Erythroblast (primary cell): ENCODE measurements around the gene EEF1AKMT3.

Experiments
- DNase-seq, 2 experiments: peaks; one replicate each; lab custom pipeline; 2025; lab: John Stamatoyannopoulos, UW
- GATA1 ChIP-seq: IDR thresholded peaks from 2 replicates; pipeline ENCODE4 v1.6.1; 2011; ENCODE audit warnings: low read depth, mild to moderate bottlenecking, control low read depth, low read length, moderate library complexity
- POLR2A ChIP-seq: IDR thresholded peaks from 2 replicates; pipeline ENCODE4 v1.6.1; 2011; ENCODE audit warnings: mild to moderate bottlenecking, low read length

The EEF1AKMT3 gene

DNA sequence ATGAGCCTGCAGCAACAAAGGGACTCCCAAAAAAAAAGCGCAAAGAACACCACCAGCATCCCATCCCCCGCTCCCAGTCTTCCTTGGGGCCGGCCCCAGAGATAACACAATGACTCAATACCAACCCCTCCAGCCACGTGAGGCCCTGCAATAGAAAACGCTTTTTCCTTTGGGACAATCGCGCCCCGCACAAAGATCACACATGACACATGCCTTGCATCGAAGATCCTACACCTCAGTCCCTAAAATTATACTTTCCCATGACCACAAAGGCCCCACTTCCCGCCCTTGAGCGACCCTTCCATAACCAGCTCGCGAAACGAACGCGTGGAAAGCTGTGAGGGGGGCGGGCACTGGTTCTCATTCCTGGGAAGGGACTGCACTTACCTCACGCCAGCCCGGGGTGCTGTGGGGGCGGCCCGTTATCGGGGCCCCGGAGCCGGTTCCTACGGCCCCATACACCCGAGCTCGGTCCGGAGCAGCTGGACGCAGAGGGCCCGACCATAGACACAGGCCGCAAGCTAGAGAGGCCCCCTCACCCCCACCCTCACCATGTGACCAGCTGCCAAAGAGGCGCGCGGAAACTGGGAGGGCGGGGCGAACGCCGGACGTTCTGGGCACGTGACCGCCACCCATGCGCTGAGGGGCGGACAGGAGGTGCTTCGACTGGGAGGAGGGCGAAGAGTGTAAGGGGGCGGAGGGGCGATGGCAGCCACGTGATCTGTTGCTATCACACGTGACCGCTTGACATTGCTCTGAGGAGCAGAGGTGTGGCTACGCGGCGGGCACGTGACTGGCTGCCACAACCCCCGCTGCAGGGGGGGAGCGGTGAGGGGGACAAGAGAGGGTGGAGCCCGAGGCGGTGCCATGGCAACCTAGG, 20.4 kb upstream of the EEF1AKMT3 start, which contains the start of gene CDK4:
TSS of gene CDK4 (minus strand) at position 523 of the 880 bp plus-strand sequence. CDS start 593 bp downstream, outside the sequence.
- peak; percentile 100 for DNase-seq
- no peak for TF ChIP-seq GATA1
- peak; percentile 88 for TF ChIP-seq POLR2A

DNA sequence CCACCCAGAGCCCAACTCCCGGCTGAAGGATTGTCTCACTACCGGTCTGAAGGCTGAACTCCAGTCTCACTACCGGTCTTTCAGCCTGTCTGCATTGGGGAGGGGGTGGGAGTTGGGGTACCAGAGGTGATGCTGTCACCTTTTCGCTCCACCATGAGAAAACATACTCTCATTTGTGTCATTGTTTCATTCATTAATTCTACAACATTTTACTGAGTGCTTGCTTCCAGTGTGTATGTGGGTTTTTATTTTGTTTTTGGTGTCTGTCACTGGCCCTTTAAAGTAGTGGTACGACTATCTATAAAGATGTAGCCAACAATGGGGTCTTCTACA, 19.8 kb upstream of the EEF1AKMT3 start:
- no peak for DNase-seq
- peak; percentile 29 for TF ChIP-seq POLR2A
- no peak for TF ChIP-seq GATA1

DNA sequence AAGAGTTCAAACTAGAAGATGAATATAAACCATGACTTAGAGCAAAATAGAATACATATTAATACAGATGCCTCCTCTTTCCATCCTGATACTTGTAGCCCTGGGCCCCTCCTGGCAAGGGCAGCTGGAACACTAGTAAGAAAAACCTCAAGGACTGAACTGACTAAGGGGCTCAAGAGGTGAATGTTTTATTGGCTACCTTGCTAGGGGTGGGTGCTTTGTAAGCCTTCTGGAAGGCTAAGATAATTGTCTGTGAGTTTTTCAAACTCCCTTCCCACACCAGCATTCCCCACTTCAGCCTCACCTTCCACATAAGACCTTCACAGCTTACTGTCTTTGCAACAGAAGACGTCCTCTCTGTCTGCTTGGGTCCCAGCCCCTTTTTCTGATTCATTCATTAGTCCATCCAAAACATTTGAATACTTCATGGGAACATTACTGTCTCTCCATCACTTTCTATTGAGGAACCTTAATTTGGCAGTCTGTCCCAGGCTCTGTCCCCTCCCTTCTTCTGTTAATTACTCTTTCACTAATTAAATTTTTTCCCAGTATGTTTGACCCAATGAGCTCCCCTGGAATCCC, 18.6 kb upstream of the EEF1AKMT3 start:
- TF ChIP-seq POLR2A (peak; percentile 15), GATA1 (no peak)
- peak; percentile 57 to 64 for DNase-seq

DNA sequence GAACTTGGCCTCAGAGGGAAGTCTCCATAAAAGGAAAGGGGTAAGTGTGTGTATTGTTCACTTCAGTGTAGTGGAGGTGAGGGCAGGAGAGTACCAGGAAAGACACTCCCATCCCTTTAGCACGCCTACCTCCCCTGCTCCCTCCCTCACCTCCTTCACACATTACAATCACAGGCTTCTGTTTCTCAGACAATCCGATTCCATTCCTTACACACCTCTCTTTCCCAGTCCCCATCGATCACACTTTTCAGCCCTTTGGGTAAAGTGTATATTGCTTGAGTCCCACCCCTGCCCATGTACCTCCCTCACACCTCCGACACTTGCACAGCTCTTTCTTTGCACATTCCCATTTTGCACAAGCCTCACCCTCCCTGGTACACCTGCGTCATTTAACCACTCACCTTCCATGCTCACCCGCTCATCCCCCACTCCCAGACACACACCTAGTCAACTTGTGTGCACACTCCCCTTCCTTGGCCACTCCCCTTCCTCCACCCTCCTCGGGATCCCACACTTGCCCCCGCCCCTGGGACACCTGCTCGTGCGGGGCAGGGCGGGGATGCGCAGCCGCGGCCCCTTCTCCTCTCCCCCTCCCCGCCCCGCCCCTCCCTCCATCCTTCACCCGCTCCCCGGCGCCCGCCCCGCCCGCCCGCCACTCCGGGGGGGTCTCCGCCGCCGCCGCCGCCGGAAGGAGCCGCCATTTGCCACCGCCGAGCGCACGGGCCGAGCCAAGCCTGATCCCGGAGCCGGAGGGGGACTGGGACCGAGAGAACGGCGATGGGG, 17.8 kb upstream of the EEF1AKMT3 start, which contains the start of gene MARCHF9:
TSS of gene MARCHF9 (plus strand) at position 693 of the 783 bp plus-strand sequence. CDS start 426 bp downstream, outside the sequence.
- TF ChIP-seq POLR2A: no peak
- TF ChIP-seq GATA1: no peak
- peak; percentile 67 to 75 for DNase-seq

DNA sequence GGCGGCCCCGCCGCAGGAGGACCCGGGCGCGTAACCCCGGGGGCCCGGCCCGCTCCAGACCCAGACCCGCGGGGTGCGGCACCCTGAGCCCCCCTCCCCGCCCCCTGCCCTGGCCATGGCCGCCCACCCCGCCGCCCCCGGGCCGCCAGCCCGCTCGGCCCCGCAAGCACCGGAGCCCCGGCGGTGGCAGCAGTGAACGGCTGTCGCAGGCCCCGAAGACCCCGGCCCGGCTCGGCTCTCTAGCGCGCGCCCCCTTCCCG, 17.3 kb upstream of the EEF1AKMT3 start:
- TF ChIP-seq POLR2A (no peak), GATA1 (no peak)
- no peak for DNase-seq

DNA sequence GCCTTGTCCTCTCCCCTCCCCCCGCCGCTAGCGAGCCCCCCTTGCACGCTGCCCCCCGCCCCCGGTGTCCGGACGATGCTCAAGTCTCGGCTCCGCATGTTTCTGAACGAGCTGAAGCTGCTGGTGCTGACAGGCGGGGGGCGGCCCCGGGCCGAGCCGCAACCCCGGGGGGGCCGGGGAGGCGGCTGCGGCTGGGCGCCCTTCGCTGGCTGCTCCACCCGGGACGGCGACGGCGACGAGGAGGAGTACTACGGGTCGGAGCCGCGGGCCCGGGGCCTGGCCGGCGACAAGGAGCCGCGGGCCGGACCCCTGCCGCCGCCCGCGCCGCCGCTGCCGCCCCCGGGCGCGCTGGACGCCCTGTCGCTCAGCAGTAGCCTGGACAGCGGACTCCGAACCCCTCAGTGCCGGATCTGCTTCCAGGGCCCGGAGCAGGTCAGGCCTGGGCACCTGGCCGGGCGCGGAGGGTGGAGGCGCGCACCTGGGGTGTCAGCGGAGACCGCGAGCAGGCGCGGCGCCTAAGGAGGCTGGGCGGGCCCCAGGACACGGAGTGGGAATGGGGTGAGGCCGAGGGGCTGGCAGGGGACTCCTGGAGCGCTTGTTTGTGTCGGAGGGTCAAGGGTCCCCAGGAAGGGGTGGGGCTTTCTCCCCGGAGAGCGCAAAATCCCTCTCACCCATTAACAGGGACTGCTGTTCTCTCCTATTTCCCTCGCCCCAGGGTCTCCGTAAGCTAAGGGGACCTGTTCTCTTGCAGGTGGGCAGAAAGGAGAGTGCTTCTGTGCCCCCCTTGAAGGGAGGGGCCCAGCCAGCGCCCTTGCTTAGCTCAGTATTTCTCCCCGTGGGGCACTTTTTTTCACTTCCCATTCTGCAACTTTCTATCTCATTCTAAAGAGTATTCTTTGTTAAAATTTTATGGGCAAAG, 16.7 kb upstream of the EEF1AKMT3 start:
- peak; percentile 41 to 59 for DNase-seq
- TF ChIP-seq GATA1 (no peak), POLR2A (no peak)

DNA sequence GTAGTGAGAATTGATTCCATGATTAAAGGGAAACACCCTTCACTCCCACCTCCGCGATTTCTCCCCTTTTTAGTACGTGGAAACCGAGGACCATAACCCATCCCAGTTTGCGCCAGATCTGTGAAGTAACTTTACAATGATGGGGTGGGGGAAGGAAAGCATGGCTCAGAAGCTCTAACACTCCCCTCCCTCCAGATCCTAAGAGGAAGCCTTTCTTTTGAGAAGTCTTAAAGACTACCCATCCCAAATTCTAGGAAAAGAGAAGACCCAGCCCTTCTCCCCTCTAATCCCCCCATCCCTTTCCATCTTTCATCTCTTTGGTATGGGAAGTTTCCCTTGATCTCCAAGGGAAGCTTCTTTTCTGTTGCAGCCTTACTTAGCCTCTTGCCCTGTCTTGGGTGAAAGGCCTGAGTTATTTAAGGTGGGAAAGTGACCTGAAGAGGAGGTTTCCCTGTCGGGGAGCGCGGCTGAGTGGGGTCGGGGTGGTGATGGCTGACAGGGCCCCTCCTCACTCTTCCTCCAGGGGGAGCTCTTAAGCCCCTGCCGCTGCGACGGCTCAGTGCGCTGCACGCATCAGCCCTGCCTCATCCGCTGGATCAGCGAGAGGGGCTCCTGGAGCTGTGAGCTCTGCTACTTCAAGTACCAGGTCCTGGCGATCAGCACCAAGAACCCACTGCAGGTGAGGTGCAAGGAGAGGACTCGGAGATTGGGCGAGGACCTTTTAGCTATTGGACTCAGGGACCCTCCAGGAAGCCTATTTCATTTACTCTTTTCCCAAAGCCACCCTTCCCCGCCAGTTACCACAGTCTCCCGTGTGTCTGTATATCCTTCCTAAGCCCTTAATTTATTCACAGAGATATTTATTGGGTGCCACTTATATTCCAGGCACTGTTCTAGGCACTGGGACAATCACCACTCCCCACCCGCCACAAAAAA, 15.7 kb upstream of the EEF1AKMT3 start:
- TF ChIP-seq GATA1 (no peak), POLR2A (no peak)
- DNase-seq: peak; percentile 73 to 83

DNA sequence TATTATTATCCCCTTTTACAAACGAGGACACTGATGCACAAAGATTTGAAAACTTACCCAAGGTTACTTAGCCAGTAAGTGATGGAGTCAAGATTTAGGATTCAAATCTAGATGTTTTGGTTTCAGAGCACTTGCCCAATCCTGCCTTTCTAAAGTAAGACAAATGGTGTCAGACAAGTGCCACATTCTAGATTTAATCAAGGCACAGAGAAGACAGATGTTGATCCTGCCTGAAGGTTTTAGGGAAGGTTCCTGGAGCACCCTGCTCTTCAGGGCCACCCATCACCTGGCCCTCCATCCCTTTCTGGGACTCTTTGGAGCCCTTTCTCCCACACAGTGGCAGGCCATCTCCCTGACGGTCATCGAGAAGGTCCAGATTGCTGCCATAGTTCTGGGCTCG, 14.6 kb upstream of the EEF1AKMT3 start:
- TF ChIP-seq POLR2A (no peak), GATA1 (no peak)
- no peak for DNase-seq

DNA sequence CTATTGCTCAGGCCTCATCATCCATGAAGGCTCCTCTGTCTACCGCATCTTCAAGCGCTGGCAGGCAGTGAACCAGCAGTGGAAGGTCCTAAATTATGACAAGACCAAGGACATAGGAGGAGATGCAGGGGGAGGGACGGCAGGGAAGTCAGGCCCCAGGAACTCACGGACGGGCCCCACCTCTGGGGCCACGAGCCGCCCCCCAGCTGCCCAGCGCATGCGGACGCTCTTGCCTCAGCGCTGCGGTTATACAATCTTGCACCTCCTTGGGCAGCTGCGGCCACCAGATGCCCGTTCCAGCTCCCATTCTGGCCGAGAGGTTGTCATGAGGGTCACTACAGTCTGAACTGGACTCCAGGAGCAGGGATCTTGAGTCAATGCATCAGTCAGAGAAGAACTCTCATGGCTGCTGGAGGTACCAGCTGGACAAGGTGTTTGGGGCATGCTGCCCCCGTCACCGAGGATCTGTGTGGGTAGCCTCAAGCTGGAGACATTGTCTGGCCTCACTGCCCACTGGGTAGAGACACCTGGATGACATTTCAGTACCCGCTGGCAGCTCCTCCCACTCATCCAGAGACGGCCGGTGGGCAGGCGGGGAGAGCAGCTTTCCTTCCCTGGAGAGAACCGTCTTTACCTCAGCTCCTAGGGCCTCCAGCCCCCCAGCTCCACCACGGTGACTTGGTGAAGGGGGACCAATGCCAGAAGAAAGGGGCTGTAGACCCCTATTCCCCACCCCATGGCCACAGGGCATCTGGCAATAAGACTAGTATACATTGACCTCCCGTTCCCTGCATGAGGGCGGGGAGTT, 13.7 kb upstream of the EEF1AKMT3 start:
- no peak for TF ChIP-seq POLR2A
- DNase-seq: no peak

DNA sequence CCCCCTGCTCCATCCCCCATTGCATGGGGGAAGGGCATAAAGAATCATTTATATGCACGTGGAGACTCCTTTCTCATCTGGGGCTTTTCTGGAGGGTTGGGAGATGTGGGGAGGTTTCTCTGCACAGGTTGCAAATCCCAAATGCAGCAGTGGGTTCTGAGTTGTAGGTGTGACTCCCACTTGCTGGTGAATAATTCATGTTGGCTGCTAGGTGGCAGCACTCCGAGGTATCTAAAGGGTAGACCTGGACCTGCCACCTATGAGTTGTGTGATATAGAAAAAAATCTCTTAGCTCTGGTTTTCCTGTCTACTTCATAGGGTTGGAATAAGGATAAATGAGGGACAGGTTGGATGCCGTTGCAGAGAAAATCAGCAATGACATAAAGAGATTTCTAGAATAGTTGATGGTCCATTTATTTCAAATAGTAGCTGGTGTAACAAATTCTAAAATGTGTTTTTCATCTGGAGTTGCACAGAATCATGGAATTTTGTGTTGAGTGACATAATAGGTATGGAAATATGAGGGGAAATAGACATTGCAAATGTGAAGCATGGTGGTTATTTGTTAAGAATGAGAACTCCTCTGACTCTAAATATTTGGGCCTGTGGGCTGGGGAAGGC, 12.9 kb upstream of the EEF1AKMT3 start:
- no peak for TF ChIP-seq GATA1
- TF ChIP-seq POLR2A: no peak
- DNase-seq: peak; percentile 36 to 54

DNA sequence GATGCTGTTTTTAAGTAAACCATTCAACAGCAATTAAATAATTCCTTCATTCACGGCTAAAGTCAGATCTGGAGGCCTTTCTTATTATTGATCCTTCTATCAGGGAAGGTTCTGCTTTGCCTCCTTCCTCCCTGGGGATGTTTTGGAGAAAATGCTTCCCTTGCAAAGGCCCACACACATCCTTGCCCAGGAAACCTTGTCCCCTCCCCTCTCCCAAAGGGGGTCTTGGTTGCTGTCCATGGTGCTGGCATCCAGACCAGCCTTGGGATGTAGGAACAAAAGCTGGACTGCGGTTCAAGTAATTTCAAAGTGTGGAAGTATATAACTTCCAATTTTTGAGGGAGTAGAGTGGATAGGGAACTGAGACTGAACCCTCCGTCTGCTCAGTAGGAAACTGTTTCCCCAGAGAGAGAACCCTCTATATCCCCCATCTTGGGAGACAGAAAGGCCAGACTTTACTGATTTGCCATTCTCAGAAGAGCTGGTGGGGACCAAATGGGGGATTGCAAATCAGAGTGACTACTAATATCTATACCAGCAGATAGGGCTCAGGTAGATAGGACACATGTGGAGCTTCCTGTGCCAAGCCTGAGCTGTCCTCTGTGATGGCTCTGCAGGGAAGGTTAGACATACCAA, 11.9 kb upstream of the EEF1AKMT3 start:
- no peak for DNase-seq
- TF ChIP-seq GATA1 (no peak), POLR2A (no peak)
